ENCODE data around the gene MIEN1.

The MIEN1 gene

GRCh38 chr17:39730095-39730921, at the start of gene MIEN1:
Gene MIEN1 (minus strand): TSS chr17:39730532. CDS start chr17:39730495, 37 bp downstream.
- TF ChIP-seq CTCF (IDR thresholded peaks at IDR 0.05) = peak; percentile 90 to 96
- no peaks in the 10 kb centered on the region for H3K9me3 ChIP-seq
- peak; percentile 85 to 94 for DNase-seq
- peaks cover 0 to 15% (median 10%) of the 10 kb centered on the region in 4 donors for H3K4me1 ChIP-seq
- peak within 1 kb of the TSS; percentile 73 to 82 for H3K4me3 ChIP-seq
- H3K27ac ChIP-seq = peak within 1 kb of the TSS; percentile 85 to 91
- intact Hi-C loops (cut with DNase I; ENCODE audit: low total_unique reads) = loop anchor here (5.0 kb wide), 1 partner anchor 108 kb away; no protein-coding TSS in a partner anchor
- no peaks in the 10 kb centered on the region for H3K27me3 ChIP-seq
- peaks cover 13 to 40% (median 31%) of the 10 kb centered on the region in 3 donors for H3K36me3 ChIP-seq

GRCh38 chr17:39777534-39778365, 47.4 kb upstream of the MIEN1 start:
- no peaks in the 10 kb centered on the region for H3K9me3 ChIP-seq
- H3K36me3 ChIP-seq = no peaks in the 10 kb centered on the region
- H3K4me3 ChIP-seq = no peak overlapping the region
- no peak for DNase-seq
- no peak for TF ChIP-seq CTCF (IDR thresholded peaks at IDR 0.05)
- no peak overlapping the region for H3K27ac ChIP-seq
- no peaks in the 10 kb centered on the region for H3K4me1 ChIP-seq
- intact Hi-C loops (cut with DNase I; ENCODE audit: low total_unique reads) = no loop called here
- peaks cover 0 to 44% of the 10 kb centered on the region in 2 donors for H3K27me3 ChIP-seq

GRCh38 chr17:39776252-39776651, 45.9 kb upstream of the MIEN1 start:
- H3K9me3 ChIP-seq = no peaks in the 10 kb centered on the region
- no peak for DNase-seq
- H3K27me3 ChIP-seq = peaks cover 0 to 41% of the 10 kb centered on the region in 2 donors
- no peak for TF ChIP-seq CTCF (IDR thresholded peaks at IDR 0.05)
- no peaks in the 10 kb centered on the region for H3K4me1 ChIP-seq
- H3K27ac ChIP-seq = no peak overlapping the region
- H3K4me3 ChIP-seq = no peak overlapping the region
- H3K36me3 ChIP-seq = no peaks in the 10 kb centered on the region
- intact Hi-C loops (cut with DNase I; ENCODE audit: low total_unique reads) = no loop called here

GRCh38 chr17:39775031-39775430, 44.7 kb upstream of the MIEN1 start:
- no peaks in the 10 kb centered on the region for H3K9me3 ChIP-seq
- no peak overlapping the region for H3K27ac ChIP-seq
- H3K36me3 ChIP-seq = no peaks in the 10 kb centered on the region
- no peak for TF ChIP-seq CTCF (IDR thresholded peaks at IDR 0.05)
- H3K4me3 ChIP-seq = no peak overlapping the region
- no peaks in the 10 kb centered on the region for H3K4me1 ChIP-seq
- peaks cover 0 to 37% of the 10 kb centered on the region in 2 donors for H3K27me3 ChIP-seq
- intact Hi-C loops (cut with DNase I; ENCODE audit: low total_unique reads) = no loop called here
- no peak for DNase-seq

GRCh38 chr17:39774047-39774446, 43.7 kb upstream of the MIEN1 start:
- no peak for TF ChIP-seq CTCF (IDR thresholded peaks at IDR 0.05)
- no peak overlapping the region for H3K27ac ChIP-seq
- no peaks in the 10 kb centered on the region for H3K9me3 ChIP-seq
- no peak overlapping the region for H3K4me3 ChIP-seq
- no peaks in the 10 kb centered on the region for H3K4me1 ChIP-seq
- intact Hi-C loops (cut with DNase I; ENCODE audit: low total_unique reads) = no loop called here
- no peak for DNase-seq
- peaks cover 0 to 30% of the 10 kb centered on the region in 2 donors for H3K27me3 ChIP-seq
- H3K36me3 ChIP-seq = no peaks in the 10 kb centered on the region

All from tibial artery (tissue), 4 donors.